GM21381 (cell line): ENCODE data around the gene DNAH3.

Source experiments
- ATAC-seq: cut with Tn5 transposase; IDR thresholded peaks from one replicate; pipeline ENCODE4 v1.9.1; 2021; ENCODE audit warnings: mild to moderate bottlenecking, moderate library complexity; ENCODE audit not compliant: unreplicated experiment

The DNAH3 gene

DNA sequence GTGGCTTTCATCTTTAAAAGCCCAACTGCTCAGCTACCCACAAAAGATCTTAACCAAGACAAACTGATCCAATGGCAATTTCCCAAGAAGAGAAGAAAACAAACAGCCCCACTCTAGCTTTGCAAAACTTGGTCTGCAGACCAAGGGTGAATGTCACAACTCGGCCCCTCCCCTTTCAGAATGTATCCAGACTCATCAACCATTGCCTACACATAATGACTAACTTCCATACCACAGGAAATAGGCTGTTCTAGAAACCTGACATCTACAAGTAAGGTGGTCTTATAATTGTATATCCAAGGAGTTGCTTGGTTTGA, 266.4 kb downstream of the DNAH3 start:
- no peak for ATAC-seq

DNA sequence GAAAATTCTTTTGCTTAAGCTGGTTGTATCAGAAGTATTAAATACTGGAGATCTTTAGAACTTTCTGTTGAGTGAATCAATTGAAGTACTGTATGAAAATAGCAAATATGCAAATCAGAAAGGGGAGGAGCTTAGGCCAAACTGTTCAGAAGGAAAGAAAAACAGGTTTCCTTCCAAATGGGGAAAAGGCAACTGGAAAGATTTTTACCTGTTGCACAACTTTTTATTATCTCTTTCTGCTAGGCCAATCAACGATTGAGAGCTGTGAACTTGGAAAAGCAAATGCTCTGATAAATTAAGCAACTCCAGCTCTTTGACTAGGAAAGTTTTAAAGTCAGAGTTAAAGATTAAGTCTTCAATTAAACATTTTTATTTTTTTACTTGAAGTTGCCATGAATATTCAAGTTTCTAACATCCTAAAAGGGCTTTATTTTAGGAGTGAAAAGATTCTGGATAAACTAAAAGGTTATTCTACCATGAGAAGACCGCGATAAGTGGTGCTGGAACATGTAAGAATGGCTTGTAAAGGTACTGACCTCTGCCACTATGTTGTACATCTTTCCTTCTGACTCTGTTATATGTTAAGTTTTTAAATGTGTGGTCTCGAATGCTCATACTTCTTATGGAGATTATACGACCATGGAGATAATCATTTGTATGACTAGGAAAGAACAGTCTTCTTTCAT, 266.9 kb downstream of the DNAH3 start:
- no peak for ATAC-seq
